HepG2 (cell line): ENCODE results near the gene COMMD10. TPM values are rescaled to one million over a fixed set of nuclear protein-coding genes. Genes with fewer than 3 reads are reported as not detected.

ENCODE experiments used
- ATAC-seq: fragments of 200-7000 bp; cut with Tn5 transposase; 3 replicates; pipeline ENCODE4 v1.9.1; 2020; ENCODE audit warnings: mild to moderate bottlenecking, moderate library complexity
- BruUV-seq: library from RNA; stranded (reverse); fragments of 400-500 nt; replicated peaks from 2 replicates; lab custom pipeline; 2021; lab: Mats Ljungman, UMichigan
- CTCF ChIA-PET: fragments of 300-600 bp; formaldehyde crosslinking; extraction: SDS; loops from one replicate; lab custom pipeline; 2021; ENCODE audit warnings: low total read pairs, inconsistent platforms, low intra/inter-chr PET ratio; lab: Yijun Ruan, JAX
- POLR2A ChIA-PET: fragments of 350-600 bp; sonication (Branson Sonifier 250); formaldehyde crosslinking; loops from one replicate; lab custom pipeline; 2020; ENCODE audit warnings: antibody characterized with exemption, inconsistent platforms; lab: Yijun Ruan, JAX
- DNase-seq: peaks from one replicate; pipeline ENCODE4 v3.0.0-alpha.2; 2015; ENCODE audit warnings: low spot score
- FAIRE-seq: peaks from 3 replicates; lab custom pipeline; 2011; peaks lifted over from hg19 to GRCh38; lab: Jason Lieb, UNC
- H2AFZ ChIP-seq: one replicate; pipeline ENCODE4 v1.6.1; 2011; ENCODE audit warnings: low read length, inconsistent platforms
- H3K27ac ChIP-seq: fragments of 300-600 bp; 3 replicates; pipeline ENCODE4 v1.8.0; 2011; ENCODE audit warnings: mixed run types, mild to moderate bottlenecking, mixed read lengths, low read length, inconsistent platforms; ENCODE audit not compliant: insufficient read depth; ENCODE audit errors: extremely low read length
- H3K27me3 ChIP-seq, 2 experiments: fragments of 200-600 bp in 1 of 2; 2 replicates in 1 of 2; 3 replicates in 1 of 2; pipeline versions ENCODE4 v1.6.0 to v1.8.0; 2011; ENCODE audit warnings: low read length in 2 of 2, mild to moderate bottlenecking in 2 of 2, moderate library complexity in 2 of 2, inconsistent platforms in 1 of 2; ENCODE audit not compliant: insufficient read depth in 2 of 2, control insufficient read depth in 1 of 2
- H3K36me3 ChIP-seq, 2 experiments: fragments of 200-600 bp in 1 of 2; replicated peaks in 1 of 2; 2 replicates in 1 of 2; 3 replicates in 1 of 2; pipeline versions ENCODE4 v1.5.1 to v1.8.0; 2011; ENCODE audit warnings: low read length in 2 of 2, inconsistent platforms in 1 of 2; ENCODE audit not compliant: insufficient read depth in 2 of 2, control insufficient read depth in 1 of 2
- H3K4me1 ChIP-seq: 2 replicates; pipeline ENCODE4 v1.5.1; 2012; ENCODE audit warnings: low read length, inconsistent platforms; ENCODE audit not compliant: insufficient read depth
- H3K4me2 ChIP-seq: 2 replicates; pipeline ENCODE4 v1.6.0; 2011; ENCODE audit warnings: low read depth, low read length, inconsistent platforms
- H3K4me3 ChIP-seq, 3 experiments: fragments of 200-600 bp in 1 of 3; sonication (generic), shearing (Covaris generic) in 1 of 3; replicated peaks in 1 of 3; 2 replicates each; pipeline ENCODE4 v1.5.1; 2011 to 2016; ENCODE audit warnings: low read length in 3 of 3, inconsistent platforms in 2 of 3, low read depth in 2 of 3, mild to moderate bottlenecking in 2 of 3, control low read depth in 1 of 3, mixed read lengths in 1 of 3; ENCODE audit not compliant: insufficient read depth in 1 of 3
- H3K79me2 ChIP-seq: one replicate; pipeline ENCODE4 v1.6.1; 2011; ENCODE audit warnings: low read length, inconsistent platforms; ENCODE audit not compliant: insufficient read depth
- H3K9ac ChIP-seq: 2 replicates; pipeline ENCODE4 v1.6.0; 2011; ENCODE audit warnings: mild to moderate bottlenecking, low read depth, low read length, inconsistent platforms; ENCODE audit not compliant: insufficient read depth
- H3K9me3 ChIP-seq: 2 replicates; pipeline ENCODE4 v1.5.1; 2012; ENCODE audit warnings: mild to moderate bottlenecking, low read length
- H4K20me1 ChIP-seq: 2 replicates; pipeline ENCODE4 v1.6.0; 2011; ENCODE audit warnings: inconsistent platforms, mild to moderate bottlenecking, low read length, moderate library complexity; ENCODE audit not compliant: insufficient read depth
- ATF7 ChIP-seq, 2 experiments: fragments of 450-650 bp in 1 of 2; sonication (generic) in 1 of 2; formaldehyde crosslinking in 1 of 2; IDR thresholded peaks; 2 replicates each; pipeline versions ENCODE4 v1.4.0 to v1.6.1; 2016 to 2020; ENCODE audit warnings: antibody characterized with exemption in 1 of 2, mild to moderate bottlenecking in 1 of 2, missing genetic modification reagents in 1 of 2
- CREB1 ChIP-seq, 2 experiments: fragments of 450-650 bp in 1 of 2; IDR thresholded peaks; 2 replicates each; pipeline ENCODE4 v1.6.1; 2016 to 2017; ENCODE audit warnings: control low read depth in 1 of 2, mild to moderate bottlenecking in 1 of 2, missing compliant biosample characterization in 1 of 2, missing genetic modification characterization in 1 of 2
- POLR2AphosphoS5 ChIP-seq: IDR thresholded peaks from 2 replicates; pipeline ENCODE4 v1.6.1; 2012; ENCODE audit warnings: low read depth, low read length
- YY1 ChIP-seq: IDR thresholded peaks from 2 replicates; pipeline ENCODE4 v1.6.1; 2011; ENCODE audit warnings: low read length, low read depth, moderate library complexity, mild to moderate bottlenecking; ENCODE audit not compliant: insufficient read depth, insufficient replicate concordance
- ZNF496 ChIP-seq: sonication (generic); formaldehyde crosslinking; IDR thresholded peaks from 2 replicates; pipeline ENCODE4 v1.8.1; 2023; ENCODE audit warnings: mild to moderate bottlenecking, moderate library complexity, missing genetic modification reagents; ENCODE audit not compliant: insufficient replicate concordance
- WGBS: methylation state at CpG from one replicate; pipeline ENCODE4 v1.1.6; 2017; ENCODE audit warnings: low lambda C conversion rate; 5-methylcytosine and 5-hydroxymethylcytosine counted together
- in situ Hi-C: cut with HindIII; loops from 2 replicates; pipeline ENCODE4 v1.10.0; 2017; ENCODE audit warnings: low pct_unique_long_range_greater_than_20kb; ENCODE audit not compliant: extremely low pct_ligation_motif_present
- intact Hi-C: fragments of 100-400 bp; cut with micrococcal nuclease; formaldehyde crosslinking; loops from one replicate; pipeline ENCODE4 v1.10.0; 2022; ENCODE audit not compliant: unreplicated experiment
- polyA plus RNA-seq, 8 experiments: library from polyadenylated mRNA; depleted of rRNA in 3 of 8; stranded (reverse) in 7 of 8; unstranded in 1 of 8; fragments of >200 nt; fragmentation: Illumina TruSeq in 4 of 8; extraction: Trizol in 4 of 8; gene quantifications; 2 replicates each; pipeline versions ENCODE4 v1.2.1 to v1.2.3, GENCODE V29; 2011 to 2016; ENCODE audit warnings: low read depth in 4 of 8, missing spikeins in 1 of 8, mixed read lengths in 1 of 8; ENCODE audit not compliant: insufficient read depth in 1 of 8
- total RNA-seq, 5 experiments: library from RNA; depleted of rRNA; stranded (reverse); fragments of >200 nt; fragmentation: Illumina TruSeq; extraction: Trizol; gene quantifications; 2 replicates each; pipeline ENCODE4 v1.2.3, GENCODE V29; 2016; ENCODE audit warnings: low read depth in 1 of 5
- TF ChIP-seq, protein P1 (sequence below): sonication (generic); formaldehyde crosslinking; IDR thresholded peaks from 2 replicates; pipeline ENCODE4 v1.4.0; 2020; ENCODE audit warnings: mild to moderate bottlenecking, low read depth, missing genetic modification reagents

Gene COMMD10
- total and polyA plus RNA-seq, 2 of the 13 experiments (the other 11 are each of a cell fraction or from before 2014, with no cell fraction given) = 16.9 to 39.3 TPM

DNA sequence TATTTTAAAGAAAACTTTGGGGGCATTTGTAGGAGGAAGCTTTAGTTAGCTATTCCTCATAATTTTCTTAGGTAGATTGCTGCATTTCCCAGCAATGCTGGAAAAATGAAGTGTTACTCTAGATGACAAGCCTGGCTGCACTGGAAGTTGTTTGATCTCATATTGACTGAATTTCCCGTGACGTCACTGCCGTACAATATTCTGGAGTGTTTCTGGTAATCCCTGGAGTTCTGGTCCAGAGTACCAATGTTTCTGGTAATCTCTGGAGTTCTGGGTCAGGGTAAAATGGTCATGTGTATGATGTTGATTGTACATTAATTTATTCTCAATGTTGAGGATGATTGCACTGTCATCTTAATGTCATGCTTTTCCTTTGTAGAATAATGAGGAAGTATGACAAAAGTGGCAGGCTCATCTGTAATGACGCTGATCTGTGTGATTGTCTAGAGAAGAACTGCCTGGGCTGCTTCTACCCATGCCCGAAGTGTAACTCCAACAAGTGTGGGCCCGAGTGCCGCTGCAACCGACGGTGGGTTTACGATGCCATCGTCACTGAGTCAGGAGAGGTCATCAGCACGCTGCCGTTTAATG, 26.4 kb upstream of the COMMD10 start:
- CTCF ChIA-PET = no interaction called here
- ATAC-seq (no peak), FAIRE-seq (no peak), DNase-seq (no peak)
- POLR2A ChIA-PET = no interaction called here
- Histone ChIP-seq H4K20me1 (no peaks in the 10 kb centered on the region), H3K27ac (no peak overlapping the region), H3K4me3 (no peak overlapping the region), H3K27me3 (0 out of 5 replicates have a peak, but pooled peaks cover 0 to 3% of the 10 kb centered on the region in 2 experiments), H3K79me2 (no peaks in the 10 kb centered on the region), H3K9me3 (no peaks in the 10 kb centered on the region), H2AFZ (no peak overlapping the region), H3K4me1 (no peaks in the 10 kb centered on the region), H3K4me2 (no peak overlapping the region), H3K36me3 (no peaks in the 10 kb centered on the region), H3K9ac (no peak overlapping the region)
- BruUV-seq = no TSS peak
- intact Hi-C loops = no loop called here
- 53% methylated on average over 13 of the region's 13 CpGs for WGBS
- in situ Hi-C loops = loop anchor here (25.0 kb wide), 2 partner anchors 221 to 746 kb away; partner anchors contain the start of genes AP3S1 and ATG12
- TF ChIP-seq YY1 (no peak), POLR2AphosphoS5 (no peak), ZNF496 (CRISPR knock-in tag) (no peak), ATF7 (IDR thresholded peaks at IDR 0.05) (peak; percentile 65), ATF7 (CRISPR knock-in tag; IDR thresholded peaks at IDR 0.05) (no peak), CREB1 (IDR thresholded peaks at IDR 0.05) (peak; percentile 97), CREB1 (CRISPR knock-in tag; IDR thresholded peaks at IDR 0.05) (no peak)
- TF ChIP-seq, protein P1, sequence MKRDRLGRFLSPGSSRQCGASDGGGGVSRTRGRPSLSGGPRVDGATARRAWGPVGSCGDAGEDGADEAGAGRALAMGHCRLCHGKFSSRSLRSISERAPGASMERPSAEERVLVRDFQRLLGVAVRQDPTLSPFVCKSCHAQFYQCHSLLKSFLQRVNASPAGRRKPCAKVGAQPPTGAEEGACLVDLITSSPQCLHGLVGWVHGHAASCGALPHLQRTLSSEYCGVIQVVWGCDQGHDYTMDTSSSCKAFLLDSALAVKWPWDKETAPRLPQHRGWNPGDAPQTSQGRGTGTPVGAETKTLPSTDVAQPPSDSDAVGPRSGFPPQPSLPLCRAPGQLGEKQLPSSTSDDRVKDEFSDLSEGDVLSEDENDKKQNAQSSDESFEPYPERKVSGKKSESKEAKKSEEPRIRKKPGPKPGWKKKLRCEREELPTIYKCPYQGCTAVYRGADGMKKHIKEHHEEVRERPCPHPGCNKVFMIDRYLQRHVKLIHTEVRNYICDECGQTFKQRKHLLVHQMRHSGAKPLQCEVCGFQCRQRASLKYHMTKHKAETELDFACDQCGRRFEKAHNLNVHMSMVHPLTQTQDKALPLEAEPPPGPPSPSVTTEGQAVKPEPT (CRISPR knock-in tag) = no peak
